Activated CD4-positive, alpha-beta T cell treated with anti-CD3 and anti-CD28 coated beads, Interleukin-2, amount 50 U/mL, for 48 hours (primary cell): ENCODE data around the gene GLRX5.
A peak's percentile ranks its signal among the peaks of the same experiment; 100 is the strongest.

Source experiments
- DNase-seq, 2 experiments: peaks; one replicate each; pipeline ENCODE4 v3.0.0-alpha.2; 2020

Gene GLRX5

GRCh38 chr14:95534299-95535225 lies at the start of gene GLRX5:
TSS of gene GLRX5 (plus strand) at chr14:95535050. CDS start at chr14:95535090, 40 bp downstream.
- DNase-seq, result peak; percentile 96 to 98

- DNase-seq, result no peak
Measured at GRCh38 chr14:95485222-95485819, 49.5 kb upstream of the GLRX5 start.

GRCh38 chr14:95486875-95487668 lies 47.8 kb upstream of the GLRX5 start:
- no peak for DNase-seq

GRCh38 chr14:95487669-95488084 lies 47.2 kb upstream of the GLRX5 start:
- DNase-seq, result no peak

- DNase-seq, result no peak
Measured at GRCh38 chr14:95488376-95489213, 46.3 kb upstream of the GLRX5 start.

- no peak for DNase-seq
Measured at GRCh38 chr14:95489214-95490137, 45.4 kb upstream of the GLRX5 start.

- no peak for DNase-seq
Measured at GRCh38 chr14:95490138-95490509, 44.7 kb upstream of the GLRX5 start.

GRCh38 chr14:95490727-95491451 lies 44.0 kb upstream of the GLRX5 start:
- no peak for DNase-seq

GRCh38 chr14:95491936-95492608 lies 42.8 kb upstream of the GLRX5 start:
- DNase-seq, result no peak

GRCh38 chr14:95493503-95493902 lies 41.3 kb upstream of the GLRX5 start:
- DNase-seq, result no peak

GRCh38 chr14:95493976-95494375 lies 40.9 kb upstream of the GLRX5 start:
- no peak for DNase-seq

GRCh38 chr14:95494456-95494855 lies 40.4 kb upstream of the GLRX5 start:
- DNase-seq, result no peak

- DNase-seq, result no peak
Measured at GRCh38 chr14:95495076-95495475, 39.8 kb upstream of the GLRX5 start.

- peak in 1 of 2 experiments; percentile 41 for DNase-seq
Measured at GRCh38 chr14:95495538-95496025, 39.3 kb upstream of the GLRX5 start.

- DNase-seq, result no peak
Measured at GRCh38 chr14:95496111-95496681, 38.7 kb upstream of the GLRX5 start.

GRCh38 chr14:95496690-95497259 lies 38.1 kb upstream of the GLRX5 start:
- DNase-seq, result no peak

- no peak for DNase-seq
Measured at GRCh38 chr14:95497561-95498011, 37.3 kb upstream of the GLRX5 start.

- no peak for DNase-seq
Measured at GRCh38 chr14:95498622-95499353, 36.1 kb upstream of the GLRX5 start.
